Naive B cell (primary cell): ENCODE measurements around the gene RHOBTB3. TPM values are rescaled to one million over a fixed set of nuclear protein-coding genes. Genes with fewer than 3 reads are reported as not detected.

Source experiments
- polyA plus RNA-seq, 6 donors: library from polyadenylated mRNA; unstranded; fragments of 300-500 nt; fragmentation: Illumina TruSeq; gene quantifications; one replicate each; pipeline ENCODE4 v1.2.3, GENCODE V29; 2021; ENCODE audit warnings: low read depth in 6 of 6

RHOBTB3 gene
- polyA plus RNA-seq, 6 donors from 2014 or later = 1.5 to 2.1 (median 1.7) TPM; not detected in 3

Other genes with a start within 250 kb of the RHOBTB3 start
- 10 to 100 TPM; 31.3 to 57.4 (median 38.9) TPM for gene SKIC3, start 176.4 kb upstream of the RHOBTB3 start, polyA plus RNA-seq
- gene ARSK, start 176.2 kb upstream of the RHOBTB3 start, polyA plus RNA-seq = 1 to 10 TPM; 4.8 to 8.8 (median 6.1) TPM
- under 1 TPM in 5 of 6 donors, not detected in 1; 0.33 to 0.71 (median 0.61) TPM for gene GPR150, start 111.2 kb upstream of the RHOBTB3 start, polyA plus RNA-seq
- gene RFESD, start 84.6 kb upstream of the RHOBTB3 start, polyA plus RNA-seq = 1 to 10 TPM in 5 of 6 donors, not detected in 1; 3.9 to 5.9 (median 5.5) TPM
- gene SPATA9, start 48.3 kb upstream of the RHOBTB3 start, polyA plus RNA-seq = not detected
- 100 to 1,000 TPM in 1 of 6 donors, 10 to 100 TPM in 5; 57.4 to 104 (median 77.4) TPM for gene GLRX, start 91.4 kb downstream of the RHOBTB3 start, polyA plus RNA-seq
- gene ELL2, start 230.5 kb downstream of the RHOBTB3 start, polyA plus RNA-seq = 10 to 100 TPM in 1 of 6 donors, 1 to 10 TPM in 5; 6.3 to 10.1 (median 8.3) TPM